ENCODE results near the gene MCTP2.
"Not testable (repeated sequence)": the region's sequence is repeated elsewhere in the genome, so short reads cannot be mapped to it uniquely, and the experiment has no call there.

MCTP2 gene

GRCh38 chr15:94456226-94456625 lies 224.9 kb downstream of the MCTP2 start:
- DNase-seq (ENCODE audit: low spot score) = no peak

DNA sequence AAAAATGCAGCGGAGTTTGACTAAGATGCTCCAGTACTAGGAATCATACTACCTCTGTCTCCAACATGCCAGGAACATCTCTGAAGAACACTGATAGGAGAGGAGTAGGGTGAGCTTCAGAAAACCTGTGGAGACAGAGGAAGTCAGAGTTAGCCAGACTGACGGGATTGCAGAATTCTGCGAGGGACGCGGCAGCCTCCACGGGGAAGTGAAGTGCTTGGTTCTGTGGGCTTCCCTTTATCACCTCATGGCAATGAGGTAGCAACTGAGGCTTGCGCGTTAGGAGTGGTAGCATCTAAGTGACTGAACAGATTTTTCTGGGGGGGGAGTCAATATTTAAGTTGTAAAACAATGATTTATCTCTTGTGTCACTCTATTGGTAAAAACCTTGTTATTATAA lies 226.3 kb downstream of the MCTP2 start:
- no peak for DNase-seq (ENCODE audit: low spot score)

- DNase-seq (ENCODE audit: low spot score) = no peak
These were observed 229.3 kb downstream of the MCTP2 start for GRCh38 chr15:94460624-94461023.

DNA sequence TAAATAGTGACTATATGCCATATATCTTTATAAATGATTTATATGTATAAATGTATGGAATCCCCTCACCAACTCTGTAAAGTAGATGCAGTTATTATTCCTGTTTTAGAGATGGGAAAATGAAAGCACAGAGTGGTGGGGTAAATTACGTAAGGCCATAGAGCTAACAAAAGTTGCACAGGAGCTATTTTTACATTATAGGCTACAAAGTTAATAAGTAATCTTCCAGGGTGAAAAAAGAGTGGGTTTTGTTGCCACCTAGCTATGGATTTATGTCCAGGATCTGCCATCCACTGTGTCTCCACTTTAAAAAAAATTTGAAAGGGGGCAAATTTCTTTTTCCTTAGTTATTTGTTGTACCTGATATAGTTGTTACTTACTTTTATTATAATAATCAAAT lies 235.7 kb downstream of the MCTP2 start:
- DNase-seq (ENCODE audit: low spot score) = no peak

DNA sequence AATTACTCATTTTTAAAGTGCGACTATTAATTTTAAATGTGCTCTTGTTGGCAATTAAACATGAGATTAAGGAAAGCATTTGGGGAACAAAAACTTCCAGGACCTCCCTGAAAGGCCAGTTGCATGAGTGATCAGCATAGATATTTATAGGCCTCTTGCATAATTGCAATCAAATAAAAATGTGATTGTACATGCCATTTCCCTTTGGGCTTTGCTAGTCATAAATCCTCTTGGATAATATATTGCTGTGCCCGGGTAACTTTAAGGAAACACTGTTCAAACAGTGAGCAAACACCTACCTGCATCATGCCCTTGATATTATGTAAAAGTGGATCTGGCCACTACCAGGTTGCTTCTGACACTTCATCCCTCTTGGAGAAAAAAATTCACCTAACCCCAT lies 239.1 kb downstream of the MCTP2 start:
- DNase-seq (ENCODE audit: low spot score) = no peak

DNA sequence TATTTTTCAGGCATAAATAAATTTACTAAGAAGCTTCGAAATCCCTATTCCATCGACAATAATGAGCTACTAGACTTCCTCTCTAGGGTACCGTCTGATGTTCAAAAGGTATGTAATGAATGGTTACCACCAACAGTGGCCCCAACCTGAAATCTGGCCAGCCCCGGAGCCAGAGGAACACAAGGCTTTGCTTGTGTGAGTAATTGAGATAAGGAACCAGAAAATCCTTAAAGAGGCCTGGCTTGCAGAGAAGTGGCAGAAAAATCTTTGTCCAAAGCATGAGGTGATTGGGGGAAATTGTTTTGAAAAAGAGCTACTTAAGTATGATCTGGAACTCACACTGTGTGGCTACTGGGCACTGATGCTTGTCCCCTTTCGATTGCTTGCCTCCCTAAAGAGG lies 245.3 kb downstream of the MCTP2 start:
- DNase-seq (ENCODE audit: low spot score) = no peak

DNA sequence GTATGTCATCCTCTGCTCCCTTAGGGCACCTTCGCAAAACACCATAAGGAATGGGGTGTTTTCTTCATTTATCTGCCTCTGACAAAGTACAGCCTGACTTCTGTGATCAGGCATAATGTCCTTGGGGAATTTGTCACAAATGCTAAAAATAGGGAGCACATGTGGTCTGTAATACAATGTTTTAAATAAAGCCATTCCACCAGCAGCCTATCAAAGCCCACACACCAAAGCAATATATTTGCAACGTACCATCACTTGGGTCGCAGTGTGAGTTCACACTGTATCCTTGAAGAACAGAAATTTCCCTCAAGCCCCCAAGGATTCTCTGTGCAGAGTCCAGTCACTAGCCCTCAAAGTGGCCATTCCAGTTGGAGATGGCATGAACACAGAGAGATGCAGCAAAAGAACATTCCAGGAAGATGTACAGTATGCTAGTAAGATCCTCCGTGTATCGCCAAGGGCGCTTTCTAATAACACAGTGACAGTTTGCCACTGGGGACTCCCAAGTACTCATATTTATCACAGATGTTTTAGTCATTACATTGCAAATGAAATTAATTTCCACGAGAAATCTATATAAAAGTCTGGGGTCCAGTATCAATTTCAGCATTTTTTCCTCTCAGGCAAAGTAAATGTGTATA lies 246.7 kb downstream of the MCTP2 start:
- DNase-seq (ENCODE audit: low spot score) = no peak

GRCh38 chr15:94478763-94479162 lies 247.4 kb downstream of the MCTP2 start:
- DNase-seq (ENCODE audit: low spot score) = no peak

DNA sequence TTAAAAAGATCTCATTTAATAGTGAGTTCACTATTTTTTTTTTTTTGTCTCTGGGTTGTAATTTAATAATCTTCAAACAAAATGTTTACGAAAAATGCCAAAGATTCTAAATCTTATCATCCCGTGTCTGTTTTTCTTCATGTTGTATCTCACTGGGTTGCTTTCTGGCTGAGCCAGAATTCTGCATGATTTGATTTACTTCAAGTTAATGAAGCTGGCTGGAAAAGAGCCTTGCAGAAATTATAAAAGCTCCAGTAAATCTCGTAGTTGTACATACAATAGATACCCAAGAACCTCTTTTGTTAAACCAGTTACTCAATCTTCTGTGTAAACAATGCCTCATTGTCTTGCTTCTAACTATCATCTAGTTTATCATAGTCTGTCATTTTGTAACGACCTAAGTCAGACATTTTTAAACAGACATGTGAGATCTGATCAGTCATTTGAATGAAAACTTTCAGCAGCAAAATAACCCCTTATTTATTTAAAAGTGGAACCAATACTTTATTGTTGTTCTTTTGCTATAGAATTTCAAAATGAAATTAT lies 249.0 kb downstream of the MCTP2 start:
- no peak for DNase-seq (ENCODE audit: low spot score)

DNA sequence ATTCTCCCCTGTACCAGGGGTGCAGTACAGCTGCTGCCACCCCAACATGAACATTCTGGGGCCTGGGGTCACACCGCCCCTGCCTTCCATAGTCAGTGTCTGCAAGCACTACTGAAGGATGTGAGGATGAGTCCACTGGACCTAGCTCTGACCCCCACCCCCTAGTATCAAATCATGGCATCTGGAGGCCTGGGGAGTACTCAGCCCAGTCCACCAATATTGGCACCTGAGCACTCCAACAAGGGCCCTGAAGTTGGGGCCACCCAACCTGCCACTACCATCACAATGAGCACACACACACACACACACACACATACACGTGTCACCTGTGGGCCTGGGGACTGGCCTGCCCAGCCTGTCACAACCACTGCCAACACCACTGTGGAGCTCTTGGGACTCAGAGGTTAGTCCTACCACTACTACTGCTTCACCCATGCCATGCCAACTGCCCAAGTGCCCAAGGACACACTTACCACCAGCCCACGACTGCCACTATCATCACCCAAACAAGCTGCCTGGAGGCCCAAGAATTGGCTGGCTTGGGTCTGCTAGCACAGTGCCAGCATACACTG lies 253.9 kb downstream of the MCTP2 start:
- no peak for DNase-seq (ENCODE audit: low spot score)

DNA sequence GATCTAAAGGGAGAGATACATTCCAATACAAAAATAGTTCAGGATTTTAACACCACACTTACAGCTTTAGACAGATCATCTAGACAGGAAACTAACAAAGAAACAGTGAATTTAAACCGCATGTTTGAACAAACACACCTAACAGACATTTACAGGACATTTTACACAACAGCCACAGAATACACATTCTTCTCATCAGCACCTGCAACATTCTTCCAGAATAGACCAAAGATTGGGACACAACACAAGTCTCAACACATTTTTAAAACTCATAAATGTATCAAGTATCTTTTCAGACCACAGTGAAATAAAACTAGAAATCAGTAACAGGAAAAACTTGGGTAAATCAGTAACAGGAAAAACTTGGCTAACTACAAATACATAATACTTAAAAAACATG lies 256.3 kb downstream of the MCTP2 start:
- no peak for DNase-seq (ENCODE audit: low spot score)

DNA sequence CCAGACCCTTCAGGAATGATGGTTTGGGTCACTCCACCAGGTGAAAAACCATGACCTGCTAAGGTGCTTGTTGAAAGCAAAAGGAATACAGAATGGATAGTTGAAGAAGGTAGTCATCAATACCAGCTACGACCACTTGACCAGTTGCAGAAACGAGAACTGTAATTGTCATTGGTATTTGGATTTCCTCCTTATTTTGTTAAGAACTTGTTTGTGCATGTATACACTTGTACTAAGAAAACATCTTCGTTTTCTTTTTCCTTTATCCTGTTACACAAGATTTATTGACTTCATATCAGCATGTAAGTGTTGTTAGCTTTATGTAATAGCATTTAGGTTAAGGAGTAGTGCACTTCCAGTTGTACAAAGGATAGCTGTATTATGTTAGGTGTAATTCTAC lies 261.8 kb downstream of the MCTP2 start:
- DNase-seq (ENCODE audit: low spot score) = no peak

DNA sequence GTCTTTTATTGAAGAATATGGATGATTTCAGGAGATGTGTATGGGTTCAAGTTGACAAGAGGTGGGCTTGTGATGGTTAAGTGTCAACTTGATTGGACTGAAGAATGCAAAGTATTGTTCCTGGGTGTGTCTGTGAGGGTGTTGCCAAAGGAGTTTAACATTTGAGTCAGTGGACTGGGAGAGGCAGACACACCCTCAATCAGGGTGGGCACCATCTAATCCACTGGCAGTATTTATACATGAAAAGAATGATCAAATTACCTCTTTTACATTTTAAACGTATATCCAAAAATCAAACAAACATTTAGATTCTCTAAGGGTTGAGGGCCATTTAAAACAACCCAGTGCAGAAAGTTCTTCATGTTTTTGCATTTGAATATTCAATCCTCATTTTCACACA lies 262.2 kb downstream of the MCTP2 start:
- not testable (repeated sequence) for DNase-seq (ENCODE audit: low spot score)

GRCh38 chr15:94494732-94495131 lies 263.4 kb downstream of the MCTP2 start:
- no peak for DNase-seq (ENCODE audit: low spot score)

GRCh38 chr15:94503293-94503692 lies 271.9 kb downstream of the MCTP2 start:
- no peak for DNase-seq (ENCODE audit: low spot score)

DNA sequence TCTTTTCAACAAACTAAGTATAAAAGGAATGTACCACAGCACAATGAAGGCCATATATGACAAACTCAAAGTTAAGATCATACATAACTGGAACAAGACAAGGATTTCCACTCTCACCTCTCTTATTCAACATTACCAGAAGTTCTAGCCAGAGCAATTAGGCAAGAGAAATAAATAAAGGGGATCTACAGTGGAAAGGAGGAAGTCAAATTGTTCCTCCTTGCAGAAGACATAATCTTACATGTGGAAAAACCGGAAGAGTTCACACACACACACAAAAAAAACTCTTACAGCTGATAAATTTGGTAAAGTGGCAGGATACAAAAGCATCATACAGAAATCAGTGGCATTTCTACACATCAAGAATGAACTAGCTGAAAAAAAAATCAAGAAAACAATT lies 277.9 kb downstream of the MCTP2 start:
- DNase-seq (ENCODE audit: low spot score) = no peak

- DNase-seq (ENCODE audit: low spot score) = no peak
These were observed 290.8 kb downstream of the MCTP2 start for GRCh38 chr15:94522125-94522524.

GRCh38 chr15:94523873-94524272 lies 292.5 kb downstream of the MCTP2 start:
- DNase-seq (ENCODE audit: low spot score) = no peak

DNA sequence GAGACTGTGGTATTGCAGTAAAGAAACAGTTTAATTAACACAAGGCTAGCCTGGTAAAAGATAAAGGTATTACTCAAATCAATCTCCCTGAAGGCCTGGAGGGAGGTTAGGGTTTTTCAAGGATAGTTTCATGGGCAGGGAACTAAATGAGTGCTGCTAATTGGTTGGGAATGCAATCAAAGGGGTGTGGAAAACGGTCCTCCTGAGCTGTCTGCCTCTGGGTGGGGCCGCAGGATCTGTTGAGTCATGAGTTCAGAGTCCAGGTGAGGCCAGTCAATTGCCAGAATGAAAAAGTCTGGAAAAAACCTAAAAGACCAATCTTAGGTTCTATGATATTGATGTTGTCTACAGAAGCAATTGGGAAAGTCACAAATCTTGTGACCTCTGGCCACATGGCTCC lies 293.2 kb downstream of the MCTP2 start:
- DNase-seq (ENCODE audit: low spot score) = no peak

- DNase-seq (ENCODE audit: low spot score) = no peak
These were observed 294.8 kb downstream of the MCTP2 start for GRCh38 chr15:94526071-94526689.

GRCh38 chr15:94532226-94532625 lies 300.9 kb downstream of the MCTP2 start:
- DNase-seq (ENCODE audit: low spot score) = no peak
